D721Med (cell line): Measurements from ENCODE around the gene RAB9A.
"Not testable (repeated sequence)": the region's sequence is repeated elsewhere in the genome, so short reads cannot be mapped to it uniquely, and the experiment has no call there.

Source experiments
- DNase-seq: peaks from one replicate; pipeline ENCODE4 v3.0.0; 2011; ENCODE audit warnings: low spot score; ENCODE audit not compliant: insufficient read length
- FAIRE-seq: peaks from 2 replicates; lab custom pipeline; 2011; peaks lifted over from hg19 to GRCh38; lab: Jason Lieb, UNC
- CTCF ChIP-seq: IDR thresholded peaks from 2 replicates; pipeline ENCODE4 v1.5.1; 2012; ENCODE audit warnings: mild to moderate bottlenecking, control low read depth; ENCODE audit not compliant: insufficient read depth; ENCODE audit errors: missing control alignments

The RAB9A gene

GRCh38 chrX:13719192-13719856 lies 30.4 kb downstream of the RAB9A start:
- TF ChIP-seq CTCF: no peak
- DNase-seq (no peak), FAIRE-seq (no peak)

GRCh38 chrX:13721371-13721770 lies 32.4 kb downstream of the RAB9A start:
- no peak for TF ChIP-seq CTCF
- DNase-seq: no peak
- FAIRE-seq: no peak

- DNase-seq (no peak), FAIRE-seq (no peak)
- no peak for TF ChIP-seq CTCF
Observed at GRCh38 chrX:13721819-13722519, 33.0 kb downstream of the RAB9A start.

- not testable (repeated sequence) for FAIRE-seq, DNase-seq
Observed at GRCh38 chrX:13724878-13725277, 36.0 kb downstream of the RAB9A start.

GRCh38 chrX:13726583-13726982 lies 37.7 kb downstream of the RAB9A start:
- not testable (repeated sequence) for FAIRE-seq, DNase-seq

- not testable (repeated sequence) for DNase-seq, FAIRE-seq
Observed at GRCh38 chrX:13730523-13730922, 41.6 kb downstream of the RAB9A start.

GRCh38 chrX:13732246-13733067 lies 43.5 kb downstream of the RAB9A start:
- no peak for TF ChIP-seq CTCF
- no peak for DNase-seq
- FAIRE-seq: no peak

- no peak for TF ChIP-seq CTCF
- FAIRE-seq (no peak), DNase-seq (no peak)
Observed at GRCh38 chrX:13733506-13733905, 44.6 kb downstream of the RAB9A start.
